Measurements from ENCODE around the gene KATNB1.

DNA sequence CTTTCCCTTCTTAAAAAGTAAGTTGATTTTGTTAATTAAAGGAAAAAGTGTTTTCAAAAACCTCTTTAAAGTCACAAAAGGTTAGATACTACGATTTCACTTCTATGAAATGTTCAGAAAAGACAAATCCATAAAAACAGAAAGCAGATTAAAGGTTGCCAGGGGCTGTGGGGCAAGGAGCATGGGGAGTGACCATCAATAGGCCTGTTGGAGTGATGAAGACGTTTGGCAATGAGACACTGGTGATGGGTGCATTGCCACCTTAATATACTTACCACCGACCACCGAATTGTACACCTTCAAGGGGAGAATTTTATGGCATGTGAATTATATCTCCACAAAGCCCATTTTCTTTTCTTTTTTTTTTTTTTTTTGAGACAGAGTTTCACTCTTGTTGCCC lies 47.5 kb downstream of the KATNB1 start:
- TF ChIP-seq, protein P1, sequence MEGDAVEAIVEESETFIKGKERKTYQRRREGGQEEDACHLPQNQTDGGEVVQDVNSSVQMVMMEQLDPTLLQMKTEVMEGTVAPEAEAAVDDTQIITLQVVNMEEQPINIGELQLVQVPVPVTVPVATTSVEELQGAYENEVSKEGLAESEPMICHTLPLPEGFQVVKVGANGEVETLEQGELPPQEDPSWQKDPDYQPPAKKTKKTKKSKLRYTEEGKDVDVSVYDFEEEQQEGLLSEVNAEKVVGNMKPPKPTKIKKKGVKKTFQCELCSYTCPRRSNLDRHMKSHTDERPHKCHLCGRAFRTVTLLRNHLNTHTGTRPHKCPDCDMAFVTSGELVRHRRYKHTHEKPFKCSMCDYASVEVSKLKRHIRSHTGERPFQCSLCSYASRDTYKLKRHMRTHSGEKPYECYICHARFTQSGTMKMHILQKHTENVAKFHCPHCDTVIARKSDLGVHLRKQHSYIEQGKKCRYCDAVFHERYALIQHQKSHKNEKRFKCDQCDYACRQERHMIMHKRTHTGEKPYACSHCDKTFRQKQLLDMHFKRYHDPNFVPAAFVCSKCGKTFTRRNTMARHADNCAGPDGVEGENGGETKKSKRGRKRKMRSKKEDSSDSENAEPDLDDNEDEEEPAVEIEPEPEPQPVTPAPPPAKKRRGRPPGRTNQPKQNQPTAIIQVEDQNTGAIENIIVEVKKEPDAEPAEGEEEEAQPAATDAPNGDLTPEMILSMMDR (IDR thresholded peaks at IDR 0.05): no peak
- TF ChIP-seq POLR2A (IDR thresholded peaks at IDR 0.05): no peak
